RWPE2 (cell line): Measurements from ENCODE around the gene GOSR2.

ENCODE experiments used
- ATAC-seq: fragments of 200-7000 bp; cut with Tn5 transposase; 3 replicates; pipeline ENCODE4 v1.9.1; 2021; ENCODE audit warnings: low read depth
- DNase-seq: peaks from one replicate; pipeline ENCODE4 v3.0.0-alpha.2; 2020; ENCODE audit warnings: low spot score
- H3K27ac ChIP-seq: fragments of 450-650 bp; 2 replicates; pipeline ENCODE4 v1.5.1; 2017; ENCODE audit warnings: mild to moderate bottlenecking; ENCODE audit not compliant: poor library complexity, severe bottlenecking
- H3K27me3 ChIP-seq: fragments of 250-450 bp; sonication (Bioruptor Pico); 2 replicates; pipeline ENCODE4 v1.5.1; 2021; ENCODE audit warnings: mild to moderate bottlenecking, moderate library complexity; ENCODE audit not compliant: insufficient read depth, poor library complexity, severe bottlenecking
- H3K36me3 ChIP-seq: fragments of 250-450 bp; sonication (Bioruptor Pico); 2 replicates; pipeline ENCODE4 v1.5.1; 2020; ENCODE audit warnings: low read depth, mild to moderate bottlenecking, moderate library complexity
- H3K4me1 ChIP-seq: fragments of 250-450 bp; sonication (Bioruptor Pico); 2 replicates; pipeline ENCODE4 v1.5.1; 2021; ENCODE audit warnings: mild to moderate bottlenecking, moderate library complexity; ENCODE audit not compliant: insufficient read depth, poor library complexity, severe bottlenecking
- H3K4me3 ChIP-seq: fragments of 250-450 bp; sonication (Bioruptor Pico); 2 replicates; pipeline ENCODE4 v1.5.1; 2021; ENCODE audit warnings: mild to moderate bottlenecking, moderate library complexity; ENCODE audit not compliant: severe bottlenecking
- H3K9me3 ChIP-seq: fragments of 250-450 bp; sonication (Bioruptor Pico); 2 replicates; pipeline ENCODE4 v1.5.1; 2021; ENCODE audit warnings: mild to moderate bottlenecking, moderate library complexity; ENCODE audit not compliant: severe bottlenecking
- TF ChIP-seq, protein P1 (sequence below): fragments of 450-650 bp; IDR thresholded peaks from one replicate; pipeline ENCODE4 v1.5.1; 2017; ENCODE audit warnings: mild to moderate bottlenecking, moderate library complexity; ENCODE audit not compliant: poor library complexity, severe bottlenecking

GOSR2 gene

DNA sequence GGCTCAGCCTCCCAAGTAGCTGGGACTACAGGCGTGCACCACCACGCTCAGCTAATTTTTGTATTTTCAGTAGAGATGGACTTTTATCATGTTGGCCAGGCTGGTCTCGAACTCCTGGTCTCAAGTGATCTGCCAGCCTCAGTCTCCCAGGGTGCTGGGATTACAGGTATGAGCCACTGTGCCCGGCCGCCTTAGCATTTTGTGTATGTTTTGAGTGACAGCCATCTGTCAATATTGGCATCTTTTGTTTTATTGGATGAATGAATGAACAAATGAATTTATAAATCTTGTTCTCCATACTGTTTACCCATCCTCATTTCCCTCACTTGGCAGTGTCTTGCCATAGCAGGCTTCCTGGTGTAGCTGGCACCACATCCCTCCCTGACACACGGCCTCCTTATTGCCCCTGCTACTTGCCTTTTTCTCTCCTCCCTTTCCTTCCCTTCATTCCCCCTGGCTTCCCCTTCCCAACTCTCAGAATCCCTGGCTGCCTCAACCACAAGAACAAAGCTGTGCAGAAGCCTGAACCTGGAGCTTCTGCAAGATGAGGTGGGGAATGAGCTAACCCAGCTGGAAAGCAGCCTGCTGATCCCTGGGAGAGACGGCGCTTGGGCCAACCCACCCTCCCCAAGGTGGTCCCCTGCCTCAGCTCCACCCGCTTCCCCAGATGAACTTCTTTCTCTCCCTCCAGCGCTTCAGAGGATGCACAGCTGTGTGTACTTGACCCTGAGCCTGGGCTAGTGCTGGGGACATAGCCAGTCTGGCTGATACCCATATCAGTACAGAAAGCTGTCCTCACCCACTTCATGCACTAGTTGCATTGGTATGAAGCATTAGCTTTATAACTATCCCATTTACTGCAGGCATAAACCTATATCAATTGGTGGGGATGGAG, 37.3 kb upstream of the GOSR2 start:
- Histone ChIP-seq H3K36me3 (no peaks in the 10 kb centered on the region), H3K9me3 (no peaks in the 10 kb centered on the region), H3K4me1 (no peaks in the 10 kb centered on the region), H3K27me3 (peaks cover 14% of the 10 kb centered on the region), H3K27ac (no peak overlapping the region), H3K4me3 (no peak overlapping the region)
- no peak for ATAC-seq
- TF ChIP-seq, protein P1, sequence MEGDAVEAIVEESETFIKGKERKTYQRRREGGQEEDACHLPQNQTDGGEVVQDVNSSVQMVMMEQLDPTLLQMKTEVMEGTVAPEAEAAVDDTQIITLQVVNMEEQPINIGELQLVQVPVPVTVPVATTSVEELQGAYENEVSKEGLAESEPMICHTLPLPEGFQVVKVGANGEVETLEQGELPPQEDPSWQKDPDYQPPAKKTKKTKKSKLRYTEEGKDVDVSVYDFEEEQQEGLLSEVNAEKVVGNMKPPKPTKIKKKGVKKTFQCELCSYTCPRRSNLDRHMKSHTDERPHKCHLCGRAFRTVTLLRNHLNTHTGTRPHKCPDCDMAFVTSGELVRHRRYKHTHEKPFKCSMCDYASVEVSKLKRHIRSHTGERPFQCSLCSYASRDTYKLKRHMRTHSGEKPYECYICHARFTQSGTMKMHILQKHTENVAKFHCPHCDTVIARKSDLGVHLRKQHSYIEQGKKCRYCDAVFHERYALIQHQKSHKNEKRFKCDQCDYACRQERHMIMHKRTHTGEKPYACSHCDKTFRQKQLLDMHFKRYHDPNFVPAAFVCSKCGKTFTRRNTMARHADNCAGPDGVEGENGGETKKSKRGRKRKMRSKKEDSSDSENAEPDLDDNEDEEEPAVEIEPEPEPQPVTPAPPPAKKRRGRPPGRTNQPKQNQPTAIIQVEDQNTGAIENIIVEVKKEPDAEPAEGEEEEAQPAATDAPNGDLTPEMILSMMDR, result no peak
- DNase-seq, result no peak

DNA sequence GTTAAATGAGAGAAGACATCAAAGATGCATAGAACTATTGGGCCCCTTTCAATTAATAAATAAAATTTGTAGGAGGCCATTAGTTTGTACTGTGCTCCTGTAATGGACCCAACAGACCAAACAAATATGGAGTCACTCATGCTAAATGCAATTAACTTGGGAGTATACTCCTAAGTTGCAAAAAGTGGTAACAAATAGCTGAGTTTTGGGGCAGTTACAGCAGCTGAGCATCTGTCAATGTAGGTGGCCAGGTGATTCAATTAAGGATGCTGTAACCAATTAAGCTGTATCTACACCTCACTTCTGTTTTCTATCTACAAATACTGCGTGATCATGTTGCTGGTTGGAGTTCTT, 36.7 kb upstream of the GOSR2 start:
- no peak overlapping the region for H3K4me3 ChIP-seq
- H3K36me3 ChIP-seq, result no peaks in the 10 kb centered on the region
- no peak for DNase-seq
- H3K27me3 ChIP-seq, result peaks cover 16% of the 10 kb centered on the region
- H3K9me3 ChIP-seq, result no peaks in the 10 kb centered on the region
- H3K4me1 ChIP-seq, result no peaks in the 10 kb centered on the region
- no peak for ATAC-seq
- TF ChIP-seq, protein P1, result no peak
- no peak overlapping the region for H3K27ac ChIP-seq

DNA sequence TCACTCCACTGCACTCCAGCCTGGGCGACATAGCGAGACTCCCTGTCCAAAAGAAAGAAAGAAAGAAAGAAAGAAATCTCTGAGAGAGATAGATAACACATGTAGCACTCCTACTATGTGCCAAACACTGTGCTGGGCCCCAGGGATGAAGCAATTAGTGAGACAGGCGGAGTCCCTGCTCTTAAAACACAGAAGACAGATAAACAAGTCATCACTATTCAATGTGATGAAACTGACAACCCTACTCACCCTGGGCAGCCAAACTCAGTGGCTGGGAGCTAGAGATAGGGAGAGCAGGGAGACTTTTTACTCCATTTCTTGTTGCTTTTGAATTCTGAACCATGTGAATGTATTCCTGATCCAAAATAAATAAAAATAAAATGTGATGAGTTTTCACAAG, 35.2 kb upstream of the GOSR2 start:
- no peak overlapping the region for H3K4me3 ChIP-seq
- H3K27ac ChIP-seq, result no peak overlapping the region
- no peaks in the 10 kb centered on the region for H3K9me3 ChIP-seq
- H3K36me3 ChIP-seq, result no peaks in the 10 kb centered on the region
- H3K4me1 ChIP-seq, result no peaks in the 10 kb centered on the region
- DNase-seq, result no peak
- H3K27me3 ChIP-seq, result peaks cover 24% of the 10 kb centered on the region
- TF ChIP-seq, protein P1, result no peak
- no peak for ATAC-seq

DNA sequence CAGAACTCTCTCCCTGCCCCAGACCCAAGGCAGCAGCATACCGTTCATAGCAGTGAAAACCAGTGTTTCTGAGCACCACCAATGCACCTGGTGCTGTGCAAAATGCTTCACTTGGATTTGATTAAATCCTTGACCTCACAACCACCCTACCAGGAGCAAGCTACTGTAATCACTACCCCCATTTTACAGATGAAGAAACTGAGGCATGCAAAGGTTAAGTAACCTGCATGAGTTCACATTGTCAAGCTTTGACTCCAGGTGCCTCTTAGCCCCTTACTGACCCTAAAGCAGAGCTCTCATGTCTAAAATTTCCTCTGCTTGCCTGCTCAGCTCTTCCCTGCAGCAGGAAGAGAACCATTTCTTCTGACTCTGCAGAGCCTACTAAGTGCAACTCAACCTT, 34.2 kb upstream of the GOSR2 start:
- Histone ChIP-seq H3K4me1 (no peaks in the 10 kb centered on the region), H3K9me3 (no peaks in the 10 kb centered on the region), H3K27me3 (peaks cover 31% of the 10 kb centered on the region), H3K36me3 (no peaks in the 10 kb centered on the region), H3K4me3 (no peak overlapping the region), H3K27ac (no peak overlapping the region)
- DNase-seq (no peak), ATAC-seq (no peak)
- TF ChIP-seq, protein P1, result no peak

DNA sequence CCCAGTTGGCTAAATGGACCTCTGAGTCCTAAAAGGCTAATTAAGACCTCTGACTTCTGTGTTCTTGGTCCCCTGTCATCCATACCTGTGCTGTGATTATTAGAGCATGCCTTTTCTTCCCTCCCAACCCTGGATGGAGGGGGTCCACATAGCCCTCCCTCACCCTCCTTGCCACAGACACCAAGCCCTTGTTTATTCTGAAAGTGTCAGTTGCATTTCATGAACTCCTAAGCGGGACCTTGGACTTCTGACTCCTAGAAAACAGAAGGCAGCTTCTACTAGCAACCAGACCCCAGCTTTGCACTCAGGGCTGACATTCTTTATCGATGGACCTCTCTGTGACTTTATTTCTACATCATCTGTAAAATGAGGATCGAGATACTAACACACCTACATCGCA, 33.4 kb upstream of the GOSR2 start:
- peaks cover 31% of the 10 kb centered on the region for H3K27me3 ChIP-seq
- H3K4me1 ChIP-seq, result no peaks in the 10 kb centered on the region
- ATAC-seq (no peak), DNase-seq (no peak)
- TF ChIP-seq, protein P1, result no peak
- no peaks in the 10 kb centered on the region for H3K9me3 ChIP-seq
- no peaks in the 10 kb centered on the region for H3K36me3 ChIP-seq
- H3K4me3 ChIP-seq, result no peak overlapping the region
- no peak overlapping the region for H3K27ac ChIP-seq
